ENCODE measurements around the gene CERT1.

The CERT1 gene

DNA sequence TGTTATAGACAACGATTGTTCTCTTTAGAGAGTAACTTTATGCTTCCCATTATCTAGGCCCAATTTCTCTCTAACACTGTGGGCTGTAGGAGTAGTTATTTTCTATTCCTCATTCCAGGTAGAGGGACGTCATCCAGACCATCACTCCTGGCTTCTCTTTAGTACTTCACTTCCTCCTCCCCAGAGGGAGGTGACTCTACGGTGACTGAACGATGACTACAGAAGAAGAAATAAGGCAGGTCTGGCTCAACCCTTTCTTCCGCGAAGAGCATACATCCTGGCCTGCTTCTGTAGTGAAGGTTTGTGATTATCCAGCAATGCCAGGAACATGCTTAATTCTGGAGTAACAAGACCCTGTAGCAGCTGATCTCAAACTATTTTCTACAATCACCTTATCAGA, 123.6 kb downstream of the CERT1 start:
- DNase-seq = no peak

- DNase-seq = no peak
These were observed 127.2 kb downstream of the CERT1 start for GRCh38 chr5:75384218-75384617.

DNA sequence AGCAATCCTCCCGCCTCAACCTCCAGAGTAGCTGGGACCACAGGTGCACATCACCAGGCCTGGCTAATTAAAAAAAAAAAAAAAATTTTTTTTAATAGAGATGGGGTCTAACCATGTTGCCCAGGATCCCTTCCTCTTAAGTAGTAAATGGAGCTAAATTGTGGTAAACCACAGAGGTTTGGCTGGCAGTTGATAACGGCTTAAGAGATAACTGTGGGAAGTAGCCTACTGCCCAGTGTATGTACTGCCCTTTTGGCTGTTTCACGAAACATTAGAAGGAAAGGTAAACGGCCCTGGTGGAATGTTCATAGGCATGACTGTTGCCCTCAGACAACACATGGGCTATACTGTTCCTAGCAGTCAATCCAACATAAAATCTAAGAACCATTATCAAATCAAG, 130.0 kb downstream of the CERT1 start:
- DNase-seq = no peak

- no peak for DNase-seq
These were observed 131.3 kb downstream of the CERT1 start for GRCh38 chr5:75380099-75380498.

DNA sequence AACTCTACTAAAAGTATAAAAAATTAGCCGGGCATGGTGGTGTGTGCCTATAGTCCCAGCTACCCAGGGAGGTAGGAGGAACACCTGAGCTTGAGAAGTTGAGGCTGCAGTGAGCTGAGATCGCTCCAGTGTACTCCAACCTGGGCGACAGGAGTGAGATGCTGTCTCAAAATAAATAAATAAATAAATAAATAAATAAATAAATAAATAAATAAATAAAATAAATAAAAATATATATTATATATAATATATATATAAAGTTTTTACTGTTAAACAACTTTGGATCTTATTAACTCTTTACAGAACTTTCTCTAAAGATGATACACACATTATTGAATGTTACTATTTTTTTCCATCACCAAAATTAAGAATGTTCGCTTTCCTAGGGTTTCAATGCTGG, 136.0 kb downstream of the CERT1 start:
- no peak for DNase-seq

DNA sequence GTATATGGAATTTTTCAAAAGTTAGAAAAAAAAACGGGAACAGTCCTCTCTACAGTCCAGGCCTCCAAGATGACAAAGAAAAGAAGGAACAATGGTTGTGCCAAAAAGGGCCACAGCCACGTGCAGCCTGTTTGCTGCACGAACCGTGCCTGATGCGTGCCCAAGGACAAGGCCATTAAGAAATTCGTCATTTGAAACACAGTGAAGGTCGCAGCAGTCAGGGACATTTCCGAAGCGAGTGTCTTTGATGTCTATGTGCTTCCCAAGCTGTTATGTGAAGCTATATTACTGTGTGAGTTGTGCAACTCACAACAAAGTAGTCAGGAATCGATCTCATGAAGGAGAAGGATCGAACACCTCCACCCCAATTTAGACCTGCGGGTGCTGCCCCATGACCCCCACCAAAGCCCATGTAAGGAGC, 137.0 kb downstream of the CERT1 start:
- DNase-seq = no peak

DNA sequence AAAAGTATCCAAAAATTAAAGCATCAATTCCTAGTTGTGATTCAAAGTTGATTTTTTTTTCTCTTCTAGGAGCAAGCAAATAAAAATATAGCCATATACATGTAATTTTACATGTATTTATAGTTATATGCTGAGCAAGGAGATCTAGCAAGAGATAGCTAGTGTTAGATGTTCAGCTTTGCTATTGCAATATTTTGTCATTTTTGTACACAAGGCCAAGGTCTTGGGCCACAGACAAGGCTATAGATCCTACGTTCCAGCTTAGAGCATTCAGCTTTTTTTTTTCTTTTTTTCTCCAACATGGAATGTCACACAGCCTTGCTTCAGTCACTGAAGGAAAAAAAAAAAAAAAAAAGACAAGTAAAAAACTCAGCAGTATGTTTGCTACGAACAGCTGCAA, 137.6 kb downstream of the CERT1 start:
- no peak for DNase-seq

DNA sequence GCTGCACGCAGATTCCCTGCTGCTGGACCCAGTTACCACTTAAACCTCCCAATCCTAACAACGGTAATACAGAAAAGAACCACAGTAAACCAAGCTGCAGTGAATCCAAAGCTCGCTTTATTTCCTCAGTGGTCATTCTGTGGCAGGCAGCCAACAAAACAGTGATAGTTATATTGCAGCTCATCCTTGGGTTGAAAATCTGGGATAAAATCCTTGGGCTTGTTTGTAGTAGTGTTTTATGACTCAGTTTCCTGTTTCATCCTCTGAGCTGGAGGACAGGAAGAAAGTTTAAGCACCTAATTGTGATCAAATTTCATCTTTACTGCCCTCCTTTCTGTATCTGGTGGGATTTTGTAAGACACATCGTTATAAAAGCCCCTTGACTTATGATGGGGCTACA, 143.0 kb downstream of the CERT1 start:
- no peak for DNase-seq

DNA sequence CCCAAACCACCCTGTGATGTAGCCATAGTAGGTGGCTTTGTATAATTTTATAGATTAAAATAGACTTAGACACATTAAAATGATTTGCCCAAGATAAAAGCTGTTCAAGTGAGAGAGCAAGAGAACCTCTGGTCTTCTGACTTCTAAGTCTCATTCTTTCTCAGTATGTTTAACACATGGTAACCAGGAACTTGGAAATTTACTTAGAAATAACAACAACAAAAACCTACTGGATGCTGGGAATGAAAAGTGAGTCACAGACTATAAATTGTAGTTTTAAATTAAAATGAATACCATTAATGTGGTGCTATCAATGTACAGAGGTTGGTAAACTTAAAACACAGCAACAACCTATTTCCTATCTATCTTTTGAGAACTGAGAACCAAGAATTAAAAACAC, 144.0 kb downstream of the CERT1 start:
- no peak for DNase-seq

DNA sequence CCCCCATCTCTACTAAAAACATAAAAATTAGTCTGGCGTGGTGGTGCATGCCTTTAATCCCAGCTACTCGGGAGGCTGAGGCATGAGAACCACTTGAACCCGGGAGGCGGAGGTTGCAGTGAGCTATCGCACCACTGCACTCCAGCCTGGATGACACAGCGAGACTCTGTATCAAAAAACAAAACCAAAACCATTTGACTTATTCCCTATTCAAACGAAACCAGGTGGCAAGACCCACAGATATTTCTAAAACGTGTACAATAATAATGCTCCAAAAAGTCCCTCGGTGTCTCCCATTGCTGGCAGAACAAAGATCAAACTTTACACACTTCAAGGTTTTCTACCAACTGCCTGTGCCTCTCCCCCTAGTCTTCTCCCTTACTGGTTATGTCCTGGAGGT, 144.6 kb downstream of the CERT1 start:
- DNase-seq = no peak

GRCh38 chr5:75365740-75366139, 145.7 kb downstream of the CERT1 start:
- DNase-seq = no peak

DNA sequence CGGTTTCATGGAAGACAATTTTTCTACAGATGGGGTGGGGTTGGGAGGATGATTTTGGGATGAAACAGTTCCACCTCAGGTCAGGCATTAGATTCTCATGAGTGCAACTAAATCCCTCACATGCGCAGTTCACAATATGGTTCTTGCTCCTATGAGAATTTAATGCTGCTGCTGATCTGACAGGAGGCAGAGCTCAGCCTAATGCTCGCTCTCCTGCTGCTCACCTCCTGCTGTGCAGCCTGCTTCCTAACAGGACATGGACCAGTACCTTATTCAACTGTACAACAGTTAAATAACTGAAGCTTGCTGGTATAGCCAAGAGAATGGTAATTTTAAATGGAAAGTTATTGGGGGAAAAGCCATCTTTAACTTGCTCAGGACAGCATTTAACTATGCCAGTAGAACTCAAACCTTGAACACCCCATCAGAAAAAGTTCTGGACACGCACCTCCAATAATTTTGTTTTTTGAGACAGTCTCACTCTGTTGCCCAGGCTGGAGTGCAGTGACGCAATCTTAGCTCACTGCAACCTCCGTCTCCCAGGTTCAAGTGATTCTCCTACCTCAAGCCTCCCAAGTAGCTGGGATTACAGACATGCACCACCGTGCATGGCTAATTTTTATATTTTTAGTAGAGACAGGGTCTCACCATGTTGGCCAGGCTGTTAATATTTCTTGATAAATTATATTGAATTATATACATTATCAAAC, 146.7 kb downstream of the CERT1 start:
- no peak for DNase-seq

DNA sequence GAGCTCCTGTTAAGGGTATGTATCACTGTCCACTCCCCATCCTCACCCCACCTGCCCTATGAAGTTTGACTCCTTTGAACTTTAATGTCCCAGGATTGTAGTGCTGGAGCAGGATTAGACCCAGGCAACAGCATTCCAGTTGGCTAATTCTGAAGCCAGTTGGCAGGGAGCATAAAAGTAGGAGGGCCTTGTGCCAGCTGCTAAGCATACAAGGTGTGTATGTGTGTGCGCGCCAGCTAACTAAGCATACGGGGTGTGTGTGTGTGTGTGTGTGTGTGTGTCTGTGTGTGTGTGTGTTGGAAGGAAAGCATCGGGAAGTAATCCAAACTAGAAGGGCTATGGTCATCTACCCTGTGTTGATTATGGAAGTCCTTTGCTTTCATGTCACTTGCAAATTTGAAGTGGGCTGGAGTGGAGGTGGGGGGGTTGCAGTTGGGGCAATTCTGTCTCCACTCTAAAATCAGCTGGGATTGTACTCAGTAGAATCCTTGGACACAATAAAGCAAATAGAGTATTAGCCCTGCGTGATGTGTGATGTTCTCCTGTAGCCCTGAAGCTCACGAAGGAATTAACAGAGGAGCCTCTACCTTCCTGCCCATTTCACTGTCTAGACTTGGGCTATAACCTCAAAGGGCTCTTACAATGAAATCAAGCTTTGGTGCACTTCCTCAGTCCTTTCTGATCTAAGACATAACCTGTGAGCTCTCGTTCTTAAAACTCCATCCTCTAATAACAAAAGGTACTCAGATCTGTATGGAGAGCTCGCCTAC, 147.5 kb downstream of the CERT1 start:
- no peak for DNase-seq

GRCh38 chr5:75363111-75363510, 148.3 kb downstream of the CERT1 start:
- DNase-seq = no peak

GRCh38 chr5:75362474-75362975, 148.9 kb downstream of the CERT1 start:
- no peak for DNase-seq

GRCh38 chr5:75361310-75361709, 150.1 kb downstream of the CERT1 start:
- DNase-seq = no peak

GRCh38 chr5:75358117-75358516, 153.3 kb downstream of the CERT1 start:
- DNase-seq = no peak

DNA sequence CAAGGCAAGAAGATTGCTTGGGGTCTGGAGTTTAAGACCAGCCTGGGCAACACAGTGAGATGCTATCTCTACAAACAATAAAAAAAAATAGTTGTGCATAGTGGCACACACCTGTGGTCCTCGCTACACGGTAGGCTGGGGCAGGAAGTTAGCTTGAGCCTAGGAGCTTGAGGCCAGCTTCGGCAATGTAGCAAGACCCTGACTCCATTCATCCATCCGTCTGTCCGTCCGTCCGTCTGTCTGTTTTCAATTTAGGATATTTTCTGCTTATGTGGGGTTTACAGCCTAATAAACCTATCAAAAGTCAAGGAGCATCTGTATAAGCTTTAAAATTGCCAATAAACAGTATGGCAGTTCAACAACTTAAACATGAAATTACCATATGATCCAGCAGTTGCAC, 154.7 kb downstream of the CERT1 start:
- DNase-seq = no peak

- no peak for DNase-seq
These were observed 156.2 kb downstream of the CERT1 start for GRCh38 chr5:75355236-75355635.

DNA sequence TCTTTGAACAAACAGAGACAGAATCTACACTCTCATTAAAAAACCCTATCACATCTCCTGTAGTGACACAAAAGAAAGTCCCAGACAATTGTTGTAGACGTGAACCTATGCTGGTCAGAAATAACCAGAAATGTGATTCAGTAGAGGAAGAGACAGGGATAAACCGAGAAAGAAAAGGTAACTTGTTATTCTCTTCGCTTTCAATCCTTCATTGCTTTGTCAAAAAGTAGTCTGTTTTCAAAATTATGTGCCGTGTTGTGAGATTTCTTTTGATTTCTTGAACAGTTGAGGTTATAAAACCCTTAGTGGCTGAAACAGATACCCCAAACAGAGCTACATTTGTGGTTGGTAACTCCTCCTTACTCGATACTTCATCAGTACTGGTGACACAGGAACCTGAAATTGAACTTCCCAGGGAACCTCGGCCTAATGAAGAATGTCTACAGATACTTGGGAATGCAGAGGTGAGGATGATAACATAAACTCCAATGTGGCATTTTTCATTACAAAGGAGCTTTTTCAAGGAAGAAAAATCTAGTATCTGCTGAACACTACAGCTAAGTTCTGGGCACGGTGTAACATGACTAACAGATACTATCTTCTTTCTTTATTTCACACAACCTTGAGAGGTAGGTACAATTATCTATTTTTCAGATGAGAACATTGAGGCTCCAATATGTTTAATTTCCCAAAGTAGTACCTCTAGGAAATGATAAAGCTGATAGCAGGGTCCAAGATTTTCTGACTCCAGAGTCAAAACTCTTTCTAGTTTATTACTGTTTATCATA, 160.1 kb downstream of the CERT1 start:
- DNase-seq = no peak

DNA sequence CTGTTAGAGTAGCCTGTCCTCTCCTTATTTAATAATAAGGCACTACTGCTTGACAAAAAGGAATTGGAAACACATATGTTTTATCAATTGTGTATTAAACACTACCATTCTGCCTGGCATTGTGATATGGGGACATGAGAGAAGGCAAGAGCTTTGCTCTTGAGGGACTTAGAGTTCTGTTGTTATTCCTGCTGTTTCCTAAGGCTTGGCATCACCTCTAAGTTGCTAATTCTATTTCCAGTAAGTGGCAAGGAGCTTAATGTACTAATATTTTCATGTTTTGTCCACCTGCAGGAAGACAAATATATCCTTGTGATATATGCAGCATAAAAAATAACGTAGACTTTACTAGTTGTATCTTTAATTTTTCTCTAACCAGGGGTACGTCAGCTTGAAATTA, 161.8 kb downstream of the CERT1 start:
- no peak for DNase-seq

- no peak for DNase-seq
These were observed 163.2 kb downstream of the CERT1 start for GRCh38 chr5:75348241-75348640.

DNA sequence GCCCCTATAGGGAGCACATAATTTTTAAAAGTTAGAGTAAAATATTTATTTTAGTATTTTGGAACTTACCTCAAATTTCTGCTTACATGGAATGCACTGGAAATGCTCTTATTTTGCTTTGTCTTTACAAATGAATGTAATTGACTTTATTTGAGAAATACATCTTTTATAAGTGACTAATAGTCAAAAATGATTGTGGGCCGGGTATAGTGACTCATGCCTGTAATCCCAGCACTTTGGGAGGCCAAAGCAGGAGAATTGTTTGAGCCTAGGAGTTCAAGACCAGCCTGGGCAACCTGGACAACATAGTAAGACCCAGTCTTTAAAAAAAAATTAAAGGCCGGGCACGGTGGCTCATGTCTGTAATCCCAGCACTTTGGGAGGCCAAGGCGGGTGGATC, 168.6 kb downstream of the CERT1 start:
- no peak for DNase-seq

- no peak for DNase-seq
These were observed 169.5 kb downstream of the CERT1 start for GRCh38 chr5:75341934-75342333.

All from stimulated activated CD4-positive, alpha-beta T cell treated with anti-CD3 and anti-CD28 coated beads, Interleukin-15, amount 100 ng/mL, for 24 hours (primary cell).